ENCODE data around the gene MYO9A. TPM values are rescaled to one million over a fixed set of nuclear protein-coding genes. Genes with fewer than 3 reads are reported as not detected.

The MYO9A gene
- total RNA-seq, 3 donors from 2014 or later: 64.2 to 128 (median 86.5) TPM

GRCh38 chr15:71825021-71825730 lies 292.8 kb downstream of the MYO9A start:
- H3K27me3 ChIP-seq: no peaks in the 10 kb centered on the region
- H3K9me3 ChIP-seq: peaks cover 8 to 12% of the 10 kb centered on the region in 2 donors
- intact Hi-C loops (cut with DNase I; ENCODE audit: low total_unique reads): no loop called here
- no peak overlapping the region for H3K4me3 ChIP-seq
- TF ChIP-seq CTCF (IDR thresholded peaks at IDR 0.05) (no peak), POLR2AphosphoS5 (IDR thresholded peaks at IDR 0.05) (no peak), POLR2A (IDR thresholded peaks at IDR 0.05) (no peak)
- H3K27ac ChIP-seq: no peak overlapping the region
- no peaks in the 10 kb centered on the region for H3K36me3 ChIP-seq
- no peak for DNase-seq (ENCODE audit: low spot score in 2 of 2)
- H3K4me1 ChIP-seq: no peaks in the 10 kb centered on the region

DNA sequence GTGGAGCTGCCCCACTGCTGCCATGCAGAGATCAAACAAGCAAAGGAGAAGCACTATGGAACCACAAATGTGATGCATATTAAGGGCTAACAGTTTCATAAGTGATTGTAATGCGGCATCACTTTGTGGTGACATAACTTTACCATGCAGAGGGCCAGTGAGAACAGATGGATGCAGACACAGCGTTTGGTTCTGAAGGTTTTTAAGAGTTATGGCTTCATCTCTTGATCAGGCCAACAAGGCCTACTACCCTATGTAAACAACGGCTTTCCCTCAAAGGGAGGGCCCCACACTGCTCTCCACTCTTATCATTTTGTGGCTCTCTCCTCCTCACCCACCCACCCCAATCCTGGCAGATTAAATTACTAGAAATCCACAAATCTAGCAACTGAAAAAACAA lies 294.1 kb downstream of the MYO9A start:
- intact Hi-C loops (cut with DNase I; ENCODE audit: low total_unique reads): no loop called here
- H3K4me1 ChIP-seq: no peaks in the 10 kb centered on the region
- H3K4me3 ChIP-seq: no peak overlapping the region
- TF ChIP-seq POLR2AphosphoS5 (IDR thresholded peaks at IDR 0.05): no peak
- TF ChIP-seq CTCF (IDR thresholded peaks at IDR 0.05): no peak
- TF ChIP-seq POLR2A (IDR thresholded peaks at IDR 0.05): no peak
- no peak for DNase-seq (ENCODE audit: low spot score in 2 of 2)
- no peaks in the 10 kb centered on the region for H3K36me3 ChIP-seq
- no peaks in the 10 kb centered on the region for H3K27me3 ChIP-seq
- H3K9me3 ChIP-seq: peaks cover 8 to 12% of the 10 kb centered on the region in 2 donors
- no peak overlapping the region for H3K27ac ChIP-seq

DNA sequence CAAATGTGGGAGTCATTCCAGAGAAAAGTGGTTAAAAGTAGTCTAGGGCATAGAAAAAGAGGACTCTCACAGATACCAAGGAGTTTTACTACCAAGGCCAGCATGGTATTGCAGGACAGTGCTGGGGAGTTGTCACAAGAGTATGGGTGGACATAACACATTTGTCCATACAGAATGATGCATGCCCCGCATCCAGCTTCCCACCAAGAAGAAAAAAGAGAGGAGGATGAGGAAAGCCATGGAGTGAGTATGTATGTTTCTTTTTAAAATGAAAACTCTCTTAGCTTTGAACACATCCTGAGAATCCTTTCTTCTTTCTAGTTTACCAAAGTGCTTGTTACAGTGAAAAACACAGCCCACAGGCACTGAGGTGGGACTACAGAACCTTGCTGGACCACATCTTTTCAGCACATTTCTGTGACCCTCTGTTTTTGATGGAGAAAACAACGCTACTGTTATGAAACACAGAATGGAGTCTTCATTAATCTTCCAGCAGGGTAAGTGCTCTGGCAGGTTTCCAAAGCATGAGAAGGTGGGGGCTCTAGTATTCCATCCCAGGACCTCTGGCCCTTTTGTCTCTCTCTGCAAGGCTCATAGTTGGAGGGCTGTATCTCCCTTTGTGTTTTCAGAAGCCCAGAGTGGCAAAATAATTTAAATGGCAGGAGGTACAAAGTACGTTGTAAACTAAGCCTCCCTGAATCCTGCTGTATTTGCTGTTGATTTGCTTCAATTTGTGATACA lies 294.9 kb downstream of the MYO9A start:
- Histone ChIP-seq H3K4me3 (no peak overlapping the region), H3K9me3 (peaks cover 8 to 12% of the 10 kb centered on the region in 2 donors), H3K27ac (no peak overlapping the region), H3K27me3 (no peaks in the 10 kb centered on the region), H3K4me1 (no peaks in the 10 kb centered on the region), H3K36me3 (no peaks in the 10 kb centered on the region)
- intact Hi-C loops (cut with DNase I; ENCODE audit: low total_unique reads): no loop called here
- TF ChIP-seq CTCF (IDR thresholded peaks at IDR 0.05): no peak
- no peak for TF ChIP-seq POLR2A (IDR thresholded peaks at IDR 0.05)
- no peak for TF ChIP-seq POLR2AphosphoS5 (IDR thresholded peaks at IDR 0.05)
- DNase-seq (ENCODE audit: low spot score in 2 of 2): no peak

DNA sequence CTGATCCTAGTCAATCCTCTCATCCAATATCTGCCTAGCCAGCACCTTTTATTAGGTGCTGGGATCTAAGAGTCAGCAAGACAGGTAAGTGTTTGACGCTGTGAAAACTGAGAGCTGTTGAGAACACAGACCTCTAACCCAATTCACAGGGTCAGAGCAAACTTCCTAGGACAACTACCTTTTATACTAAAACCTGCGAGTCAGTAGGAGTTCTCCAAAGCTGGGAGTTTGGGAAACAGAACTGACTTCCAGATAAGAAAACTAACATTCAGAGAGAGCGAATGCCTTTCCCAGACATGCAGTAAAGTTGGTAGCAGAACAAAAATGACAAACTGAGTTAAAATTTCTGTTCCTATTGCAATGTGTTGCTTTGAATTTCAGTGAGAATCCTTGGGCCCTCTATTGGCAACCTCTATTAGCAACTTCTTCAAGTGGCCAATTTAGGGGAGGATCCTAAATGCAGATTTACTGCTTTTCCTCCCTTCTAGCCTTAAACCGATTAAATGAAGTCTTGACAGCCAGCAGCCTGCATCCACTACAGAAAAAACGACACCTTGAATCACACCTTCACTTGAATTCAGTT lies 296.3 kb downstream of the MYO9A start:
- Histone ChIP-seq H3K4me3 (no peak overlapping the region), H3K36me3 (no peaks in the 10 kb centered on the region), H3K4me1 (no peaks in the 10 kb centered on the region), H3K27ac (no peak overlapping the region), H3K9me3 (peaks cover 8 to 12% of the 10 kb centered on the region in 2 donors), H3K27me3 (no peaks in the 10 kb centered on the region)
- no peak for DNase-seq (ENCODE audit: low spot score in 2 of 2)
- intact Hi-C loops (cut with DNase I; ENCODE audit: low total_unique reads): no loop called here
- TF ChIP-seq POLR2A (IDR thresholded peaks at IDR 0.05): no peak
- no peak for TF ChIP-seq POLR2AphosphoS5 (IDR thresholded peaks at IDR 0.05)
- TF ChIP-seq CTCF (IDR thresholded peaks at IDR 0.05): no peak

DNA sequence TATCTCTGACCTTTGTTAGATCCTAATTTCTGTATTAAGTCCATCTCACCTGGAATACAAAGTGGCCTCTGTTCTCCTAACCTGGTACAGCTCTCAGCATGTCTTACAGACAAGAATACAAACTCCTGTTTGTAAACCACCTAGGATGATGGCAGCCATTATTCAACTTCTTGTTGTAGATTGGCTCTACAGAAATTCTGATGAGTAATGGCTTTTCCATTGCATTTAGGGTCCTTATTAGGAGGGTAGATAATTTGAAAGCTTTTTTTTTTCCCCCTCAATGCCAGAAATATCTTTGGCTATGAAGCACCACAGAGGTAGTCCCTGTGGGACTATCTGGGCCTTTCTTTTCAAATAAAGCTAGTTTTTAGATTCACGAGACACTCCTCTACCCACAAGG lies 297.8 kb downstream of the MYO9A start:
- intact Hi-C loops (cut with DNase I; ENCODE audit: low total_unique reads): no loop called here
- H3K4me1 ChIP-seq: no peaks in the 10 kb centered on the region
- no peaks in the 10 kb centered on the region for H3K36me3 ChIP-seq
- DNase-seq (ENCODE audit: low spot score in 2 of 2): no peak
- no peak overlapping the region for H3K27ac ChIP-seq
- H3K9me3 ChIP-seq: peaks cover 8 to 12% of the 10 kb centered on the region in 2 donors
- H3K27me3 ChIP-seq: no peaks in the 10 kb centered on the region
- TF ChIP-seq POLR2AphosphoS5 (IDR thresholded peaks at IDR 0.05) (no peak), CTCF (IDR thresholded peaks at IDR 0.05) (no peak), POLR2A (IDR thresholded peaks at IDR 0.05) (no peak)
- no peak overlapping the region for H3K4me3 ChIP-seq

Data from breast epithelium (tissue), 4 donors.